ENCODE data around the gene NUDCD3. TPM values are rescaled to one million over a fixed set of nuclear protein-coding genes. Genes with fewer than 3 reads are reported as not detected.
A peak's percentile ranks its signal among the peaks of the same experiment; 100 is the strongest.

NUDCD3 gene
- total and polyA plus RNA-seq, 4 donors = 20.8 to 111 (median 62.0) TPM

DNA sequence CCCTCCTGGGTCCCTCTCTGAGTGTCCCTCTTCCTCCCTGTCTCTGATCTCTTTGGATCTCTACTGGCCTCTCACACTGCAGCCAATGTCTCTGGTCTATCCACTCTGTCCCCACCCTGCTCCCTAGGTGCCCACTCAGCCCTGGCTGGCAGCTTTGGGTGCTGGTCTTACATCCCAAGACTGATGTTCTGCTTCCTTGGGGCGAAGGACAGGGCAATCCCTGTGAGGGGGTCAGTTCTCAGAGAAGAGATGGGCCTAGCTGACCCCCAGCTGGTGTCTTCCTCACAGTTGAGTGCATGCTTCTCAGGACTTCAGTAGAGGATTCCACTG lies 113.4 kb downstream of the NUDCD3 start:
- no peak overlapping the region for H3K4me3 ChIP-seq (ENCODE audit: low read length in 2 of 2)
- DNase-seq (no peak), ATAC-seq (ENCODE audit: low FRiP score) (no peak)
- no peaks in the 10 kb centered on the region for H3K9me3 ChIP-seq (ENCODE audit: control insufficient read depth, low read length)
- H3K4me1 ChIP-seq (ENCODE audit: control insufficient read depth in 1 of 2, insufficient read depth in 2 of 2, low read length in 2 of 2) = no peaks in the 10 kb centered on the region
- intact Hi-C loops (cut with DNase I) = no loop called here
- H3K36me3 ChIP-seq (ENCODE audit: control insufficient read depth in 1 of 2, insufficient read depth in 2 of 2, low read length in 1 of 2) = no peaks in the 10 kb centered on the region
- WGBS, 2 donors = 82 to 94% methylated on average over 1 of the region's 1 CpG
- no peaks in the 10 kb centered on the region for H3K27me3 ChIP-seq (ENCODE audit: control insufficient read depth in 1 of 2, insufficient read depth in 2 of 2, low read length in 1 of 2)
- no peak overlapping the region for H3K27ac ChIP-seq (ENCODE audit: low read depth in 1 of 2, low read length in 2 of 2)

DNA sequence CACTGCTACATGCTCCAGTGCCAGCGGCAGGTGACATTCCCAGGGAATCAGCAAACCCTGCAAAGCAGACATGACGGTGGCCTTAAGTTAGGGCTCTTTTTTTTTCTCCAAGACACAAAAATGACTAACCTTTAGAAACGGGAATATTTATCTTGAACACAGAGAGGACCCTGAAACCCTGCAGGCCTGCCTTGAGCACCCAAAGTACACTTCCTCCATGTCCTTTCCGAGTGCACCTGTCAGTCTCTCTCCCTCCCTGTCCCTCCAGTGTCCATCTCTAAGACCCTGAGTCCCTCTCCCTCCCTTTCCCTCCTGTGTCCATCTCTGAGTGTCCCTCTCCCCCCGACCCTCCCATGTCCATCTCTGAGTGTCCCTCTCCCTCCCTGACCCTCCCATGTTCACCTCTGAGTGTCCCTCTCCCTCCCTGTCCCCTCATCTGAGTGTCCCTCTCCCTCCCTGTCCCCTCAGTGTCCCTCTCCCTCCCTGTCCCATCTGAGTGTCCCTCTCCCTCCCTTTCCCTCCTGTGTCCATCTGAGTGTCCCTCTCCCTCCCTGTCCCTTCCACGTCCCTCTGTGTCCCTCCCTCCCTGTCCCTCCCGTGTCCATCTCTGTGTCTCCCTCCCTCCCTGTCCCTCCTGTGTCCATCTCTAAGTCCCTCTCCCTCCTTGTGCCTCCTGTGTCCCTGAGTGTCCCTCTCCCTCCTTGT lies 113.9 kb downstream of the NUDCD3 start:
- no peak for DNase-seq
- no peaks in the 10 kb centered on the region for H3K4me1 ChIP-seq (ENCODE audit: control insufficient read depth in 1 of 2, insufficient read depth in 2 of 2, low read length in 2 of 2)
- H3K9me3 ChIP-seq (ENCODE audit: control insufficient read depth, low read length) = no peaks in the 10 kb centered on the region
- WGBS, 2 donors = 45 to 49% methylated on average over 7 of the region's 7 CpGs
- intact Hi-C loops (cut with DNase I) = no loop called here
- H3K27me3 ChIP-seq (ENCODE audit: control insufficient read depth in 1 of 2, insufficient read depth in 2 of 2, low read length in 1 of 2) = no peaks in the 10 kb centered on the region
- ATAC-seq (ENCODE audit: low FRiP score) = no peak
- H3K27ac ChIP-seq (ENCODE audit: low read depth in 1 of 2, low read length in 2 of 2) = no peak overlapping the region
- H3K36me3 ChIP-seq (ENCODE audit: control insufficient read depth in 1 of 2, insufficient read depth in 2 of 2, low read length in 1 of 2) = no peaks in the 10 kb centered on the region
- no peak overlapping the region for H3K4me3 ChIP-seq (ENCODE audit: low read length in 2 of 2)

DNA sequence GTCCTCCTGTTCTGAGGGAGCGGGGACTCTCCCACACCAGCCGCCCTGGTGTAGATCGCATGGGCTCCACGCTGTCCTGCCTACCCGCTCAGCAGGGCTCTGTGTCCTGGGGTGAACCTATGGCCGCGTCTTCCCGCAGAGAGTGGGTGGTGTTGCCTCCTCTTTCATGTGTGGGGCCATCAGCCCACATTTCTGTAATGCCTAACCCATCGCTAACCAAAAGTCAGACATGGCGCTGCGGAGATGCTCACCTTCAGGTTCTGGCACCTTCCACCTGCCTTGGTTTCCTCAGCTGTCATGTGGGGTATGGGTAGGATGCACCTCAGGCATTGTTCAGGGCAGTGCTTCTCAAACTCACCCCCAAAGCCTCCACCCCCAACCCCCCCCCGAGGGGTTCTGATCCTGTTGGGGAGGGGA lies 114.5 kb downstream of the NUDCD3 start:
- 78 to 86% methylated on average over 12 of the region's 12 CpGs for WGBS, 2 donors
- Histone ChIP-seq H3K27me3 (ENCODE audit: control insufficient read depth in 1 of 2, insufficient read depth in 2 of 2, low read length in 1 of 2) (no peaks in the 10 kb centered on the region), H3K4me1 (ENCODE audit: control insufficient read depth in 1 of 2, insufficient read depth in 2 of 2, low read length in 2 of 2) (no peaks in the 10 kb centered on the region), H3K4me3 (ENCODE audit: low read length in 2 of 2) (no peak overlapping the region), H3K36me3 (ENCODE audit: control insufficient read depth in 1 of 2, insufficient read depth in 2 of 2, low read length in 1 of 2) (no peaks in the 10 kb centered on the region), H3K27ac (ENCODE audit: low read depth in 1 of 2, low read length in 2 of 2) (no peak overlapping the region), H3K9me3 (ENCODE audit: control insufficient read depth, low read length) (no peaks in the 10 kb centered on the region)
- intact Hi-C loops (cut with DNase I) = no loop called here
- DNase-seq (no peak), ATAC-seq (ENCODE audit: low FRiP score) (no peak)

DNA sequence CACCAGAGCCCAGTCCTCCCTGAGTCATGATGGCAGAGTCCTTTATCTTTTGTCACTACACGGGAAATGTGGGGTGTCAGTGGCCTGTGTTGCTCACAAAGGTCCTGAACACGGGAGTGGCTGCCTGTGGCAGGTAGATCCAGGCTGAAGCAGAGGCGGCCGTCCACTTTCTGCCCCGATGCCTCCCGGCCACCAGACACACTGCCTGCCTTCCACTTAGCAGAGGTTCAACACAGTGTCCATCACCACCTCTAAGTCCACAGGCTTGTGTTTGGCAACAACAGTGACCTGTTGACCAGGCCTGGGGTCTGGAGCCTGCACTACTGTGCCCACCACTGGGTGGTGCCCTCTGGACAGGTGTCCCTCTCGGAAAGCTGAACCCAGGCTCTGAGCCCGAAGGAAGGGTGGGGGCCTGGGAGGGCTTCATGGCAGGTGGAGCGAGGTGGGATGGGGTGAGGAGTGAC lies 115.2 kb downstream of the NUDCD3 start:
- intact Hi-C loops (cut with DNase I) = no loop called here
- Histone ChIP-seq H3K4me1 (ENCODE audit: control insufficient read depth in 1 of 2, insufficient read depth in 2 of 2, low read length in 2 of 2) (no peaks in the 10 kb centered on the region), H3K36me3 (ENCODE audit: control insufficient read depth in 1 of 2, insufficient read depth in 2 of 2, low read length in 1 of 2) (no peaks in the 10 kb centered on the region), H3K9me3 (ENCODE audit: control insufficient read depth, low read length) (no peaks in the 10 kb centered on the region), H3K27me3 (ENCODE audit: control insufficient read depth in 1 of 2, insufficient read depth in 2 of 2, low read length in 1 of 2) (no peaks in the 10 kb centered on the region), H3K4me3 (ENCODE audit: low read length in 2 of 2) (no peak overlapping the region), H3K27ac (ENCODE audit: low read depth in 1 of 2, low read length in 2 of 2) (no peak overlapping the region)
- no peak for ATAC-seq (ENCODE audit: low FRiP score)
- WGBS, 2 donors = 69 to 76% methylated on average over 9 of the region's 9 CpGs
- DNase-seq = peak in 1 of 2 donors; percentile 77

DNA sequence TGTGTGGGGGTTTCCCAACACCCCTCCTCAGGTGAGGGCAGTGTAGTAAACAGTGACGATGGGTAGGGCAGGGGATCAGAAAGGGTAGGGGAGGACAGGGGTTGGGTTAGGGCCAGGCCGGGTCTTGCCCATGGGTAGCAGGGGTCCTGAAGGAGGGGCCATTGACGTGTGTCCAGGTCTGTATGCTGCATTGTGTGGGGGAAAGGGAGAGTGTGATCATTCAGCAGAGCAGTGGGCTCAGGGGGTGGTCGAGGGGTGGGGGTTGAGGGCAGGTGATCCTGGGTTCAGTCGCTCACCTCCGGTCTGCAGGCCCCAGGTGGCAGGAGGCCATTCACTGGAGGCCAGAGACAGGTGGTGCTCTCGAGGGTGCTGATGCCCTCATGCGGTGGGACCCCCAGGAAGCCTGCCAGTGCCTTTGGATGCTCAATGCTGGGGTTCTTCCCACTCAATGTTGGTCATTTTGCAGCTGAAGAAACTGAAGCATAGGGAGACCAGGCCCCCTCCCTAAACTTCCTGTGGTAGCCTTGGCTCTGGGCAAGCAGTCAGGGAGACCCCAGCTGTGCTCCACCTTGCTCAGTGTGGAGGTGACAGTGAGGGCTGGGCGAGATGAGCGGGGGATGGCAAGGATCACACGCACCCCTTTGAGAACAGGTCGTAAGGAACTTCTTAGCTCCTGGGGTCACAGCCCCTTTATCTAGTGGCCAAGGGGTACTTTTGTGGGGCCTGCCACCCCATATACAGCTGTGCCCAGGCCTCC lies 116.3 kb downstream of the NUDCD3 start:
- H3K36me3 ChIP-seq (ENCODE audit: control insufficient read depth in 1 of 2, insufficient read depth in 2 of 2, low read length in 1 of 2) = no peaks in the 10 kb centered on the region
- H3K27me3 ChIP-seq (ENCODE audit: control insufficient read depth in 1 of 2, insufficient read depth in 2 of 2, low read length in 1 of 2) = no peaks in the 10 kb centered on the region
- H3K4me3 ChIP-seq (ENCODE audit: low read length in 2 of 2) = no peak overlapping the region
- intact Hi-C loops (cut with DNase I) = no loop called here
- no peaks in the 10 kb centered on the region for H3K4me1 ChIP-seq (ENCODE audit: control insufficient read depth in 1 of 2, insufficient read depth in 2 of 2, low read length in 2 of 2)
- DNase-seq = peak in 1 of 2 donors; percentile 51
- ATAC-seq (ENCODE audit: low FRiP score) = no peak
- no peaks in the 10 kb centered on the region for H3K9me3 ChIP-seq (ENCODE audit: control insufficient read depth, low read length)
- no peak overlapping the region for H3K27ac ChIP-seq (ENCODE audit: low read depth in 1 of 2, low read length in 2 of 2)
- 76 to 81% methylated on average over 12 of the region's 12 CpGs for WGBS, 2 donors

DNA sequence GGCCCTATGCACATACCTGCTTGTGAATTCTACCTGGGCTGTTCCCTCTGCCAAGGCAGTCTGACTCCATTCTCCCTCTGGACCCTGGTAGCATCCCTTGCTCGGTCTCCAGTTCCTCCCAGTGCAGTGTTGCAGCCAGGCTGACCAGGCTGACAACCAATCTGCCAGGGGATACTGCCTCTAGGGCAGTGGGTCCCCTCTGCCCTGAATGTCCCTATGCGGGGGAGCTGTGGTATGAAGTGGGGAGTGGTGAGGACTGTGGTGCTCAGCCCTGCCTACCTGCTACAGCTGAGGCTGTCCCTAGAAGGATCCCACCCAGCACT lies 117.1 kb downstream of the NUDCD3 start:
- peak; percentile 16 for ATAC-seq (ENCODE audit: low FRiP score)
- 67 to 79% methylated on average over 2 of the region's 2 CpGs for WGBS, 2 donors
- Histone ChIP-seq H3K4me3 (ENCODE audit: low read length in 2 of 2) (no peak overlapping the region), H3K27ac (ENCODE audit: low read depth in 1 of 2, low read length in 2 of 2) (no peak overlapping the region), H3K36me3 (ENCODE audit: control insufficient read depth in 1 of 2, insufficient read depth in 2 of 2, low read length in 1 of 2) (no peaks in the 10 kb centered on the region), H3K4me1 (ENCODE audit: control insufficient read depth in 1 of 2, insufficient read depth in 2 of 2, low read length in 2 of 2) (no peaks in the 10 kb centered on the region), H3K9me3 (ENCODE audit: control insufficient read depth, low read length) (no peaks in the 10 kb centered on the region), H3K27me3 (ENCODE audit: control insufficient read depth in 1 of 2, insufficient read depth in 2 of 2, low read length in 1 of 2) (no peaks in the 10 kb centered on the region)
- peak in 1 of 2 donors; percentile 39 for DNase-seq
- intact Hi-C loops (cut with DNase I) = no loop called here

DNA sequence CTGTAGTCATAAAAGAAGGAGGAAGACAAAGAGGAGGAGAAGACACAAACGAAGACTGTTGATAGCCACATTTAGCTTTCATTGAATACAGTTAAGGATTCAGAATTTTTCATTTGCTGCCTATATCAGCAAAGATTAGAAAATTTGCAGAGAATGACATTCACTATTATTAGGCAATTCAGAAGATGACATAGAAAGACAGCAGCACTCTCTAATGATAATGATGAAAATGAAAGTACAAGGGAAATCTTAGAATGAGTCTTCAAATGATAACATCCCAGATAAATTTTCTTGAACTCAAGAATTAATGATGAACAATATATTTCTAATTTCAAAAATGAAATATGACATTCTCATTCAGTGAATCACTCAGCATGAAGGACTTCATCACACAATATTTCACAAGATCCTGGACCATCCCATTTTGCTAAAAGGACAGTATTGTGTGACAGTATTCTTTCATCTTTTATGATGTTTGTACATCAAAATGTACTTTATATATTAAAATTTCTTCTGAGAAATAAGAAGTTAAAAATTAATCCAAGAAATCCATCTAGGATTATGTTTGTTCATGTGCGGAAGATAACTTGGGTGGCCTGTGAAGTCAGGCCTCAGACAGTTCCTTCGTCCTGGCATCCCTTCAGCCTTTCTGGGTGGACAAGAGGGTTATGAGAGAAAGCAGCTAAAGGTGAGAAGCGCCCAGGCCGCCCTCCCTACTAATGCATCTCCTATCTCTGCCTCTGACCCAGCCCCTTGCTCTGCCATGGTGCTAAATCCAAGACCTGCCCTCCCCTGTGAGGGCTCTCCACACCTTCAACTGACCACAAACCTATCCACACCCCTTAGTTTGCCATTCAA lies 117.7 kb downstream of the NUDCD3 start:
- Histone ChIP-seq H3K36me3 (ENCODE audit: control insufficient read depth in 1 of 2, insufficient read depth in 2 of 2, low read length in 1 of 2) (no peaks in the 10 kb centered on the region), H3K27ac (ENCODE audit: low read depth in 1 of 2, low read length in 2 of 2) (no peak overlapping the region), H3K4me3 (ENCODE audit: low read length in 2 of 2) (no peak overlapping the region), H3K9me3 (ENCODE audit: control insufficient read depth, low read length) (no peaks in the 10 kb centered on the region), H3K4me1 (ENCODE audit: control insufficient read depth in 1 of 2, insufficient read depth in 2 of 2, low read length in 2 of 2) (no peaks in the 10 kb centered on the region), H3K27me3 (ENCODE audit: control insufficient read depth in 1 of 2, insufficient read depth in 2 of 2, low read length in 1 of 2) (no peaks in the 10 kb centered on the region)
- intact Hi-C loops (cut with DNase I) = no loop called here
- ATAC-seq (ENCODE audit: low FRiP score) = no peak
- WGBS, 2 donors = 82% methylated on average over 5 of the region's 5 CpGs
- DNase-seq = no peak

DNA sequence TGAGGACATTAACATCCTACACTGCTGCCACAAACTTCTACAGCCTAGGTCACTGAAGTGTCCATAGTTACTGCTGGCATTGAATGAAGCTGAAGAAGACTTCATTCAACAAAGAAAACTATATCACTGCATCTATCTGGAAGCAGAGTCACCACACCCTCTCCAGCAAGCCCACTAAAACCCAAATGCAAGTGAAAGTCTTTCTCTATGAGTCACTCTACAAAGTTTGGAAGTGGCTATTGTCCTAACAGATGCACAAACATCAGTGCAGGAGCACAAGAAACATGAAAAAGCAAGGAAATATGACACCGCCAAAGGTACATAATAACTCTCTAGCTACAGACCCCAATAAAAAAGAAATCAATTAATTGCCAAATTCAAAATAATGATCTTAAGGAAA lies 121.6 kb downstream of the NUDCD3 start:
- intact Hi-C loops (cut with DNase I) = no loop called here
- no peak overlapping the region for H3K4me3 ChIP-seq (ENCODE audit: low read length in 2 of 2)
- ATAC-seq (ENCODE audit: low FRiP score) = no peak
- 94 to 100% methylated on average over 1 of the region's 1 CpG for WGBS, 2 donors
- H3K4me1 ChIP-seq (ENCODE audit: control insufficient read depth in 1 of 2, insufficient read depth in 2 of 2, low read length in 2 of 2) = no peaks in the 10 kb centered on the region
- H3K27me3 ChIP-seq (ENCODE audit: control insufficient read depth in 1 of 2, insufficient read depth in 2 of 2, low read length in 1 of 2) = no peaks in the 10 kb centered on the region
- H3K27ac ChIP-seq (ENCODE audit: low read depth in 1 of 2, low read length in 2 of 2) = no peak overlapping the region
- H3K9me3 ChIP-seq (ENCODE audit: control insufficient read depth, low read length) = no peaks in the 10 kb centered on the region
- no peak for DNase-seq
- H3K36me3 ChIP-seq (ENCODE audit: control insufficient read depth in 1 of 2, insufficient read depth in 2 of 2, low read length in 1 of 2) = no peaks in the 10 kb centered on the region
